Neural crest cell (in vitro differentiated cells): ENCODE data around the gene PHOX2A. TPM values are rescaled to one million over a fixed set of nuclear protein-coding genes. Genes with fewer than 3 reads are reported as not detected.
A peak's percentile ranks its signal among the peaks of the same experiment; 100 is the strongest.
"Not testable (repeated sequence)": the region's sequence is repeated elsewhere in the genome, so short reads cannot be mapped to it uniquely, and the experiment has no call there.

Source experiments
- DNase-seq: peaks from one replicate; pipeline ENCODE4 v3.0.0; 2021; ENCODE audit warnings: low read depth, mixed read lengths, low spot score
- H3K27ac Mint-ChIP-seq: one replicate; pipeline ENCODE4 v1.8.0; 2021; ENCODE audit warnings: mild to moderate bottlenecking, mixed read lengths; ENCODE audit not compliant: unreplicated experiment
- H3K27me3 Mint-ChIP-seq: 2 replicates; pipeline ENCODE4 v1.8.0; 2021; ENCODE audit warnings: low read depth, mild to moderate bottlenecking, mixed read lengths
- H3K36me3 Mint-ChIP-seq: 2 replicates; pipeline ENCODE4 v1.8.0; 2021; ENCODE audit warnings: low read depth, mild to moderate bottlenecking, mixed read lengths
- H3K4me1 Mint-ChIP-seq: 2 replicates; pipeline ENCODE4 v1.8.0; 2021; ENCODE audit warnings: mixed read lengths
- H3K4me3 Mint-ChIP-seq: one replicate; pipeline ENCODE4 v1.8.0; 2021; ENCODE audit warnings: mild to moderate bottlenecking, mixed read lengths
- H3K9me3 Mint-ChIP-seq: 2 replicates; pipeline ENCODE4 v1.8.0; 2021; ENCODE audit warnings: mixed read lengths
- CTCF ChIP-seq: fragments of 200-600 bp; sonication (generic); conservative IDR thresholded peaks from 2 replicates; pipeline ENCODE4 v1.5.0; 2021; ENCODE audit warnings: antibody characterized with exemption, mild to moderate bottlenecking
- total RNA-seq: library from RNA; stranded (reverse); gene quantifications from 2 replicates; pipeline ENCODE4 v1.2.1, GENCODE V29; 2021

Gene PHOX2A
- total RNA-seq, 1 donor from 2014 or later, result 5.6 TPM

GRCh38 chr11:72202571-72202970 is 41.4 kb downstream of the PHOX2A start:
- no peaks in the 10 kb centered on the region for H3K9me3 Mint-ChIP-seq

GRCh38 chr11:72201445-72201844 is 42.5 kb downstream of the PHOX2A start:
- not testable (repeated sequence) for H3K9me3 Mint-ChIP-seq, H3K27ac Mint-ChIP-seq, DNase-seq, H3K36me3 Mint-ChIP-seq, H3K27me3 Mint-ChIP-seq, H3K4me1 Mint-ChIP-seq, H3K4me3 Mint-ChIP-seq

More at GRCh38 chr11:72202571-72202970, 41.4 kb downstream of the PHOX2A start:
- TF ChIP-seq CTCF, result no peak
- Mint-ChIP-seq H3K36me3 (no peaks in the 10 kb centered on the region), H3K4me1 (no peaks in the 10 kb centered on the region), H3K27me3 (no peaks in the 10 kb centered on the region), H3K27ac (no peak overlapping the region), H3K4me3 (no peak overlapping the region)
- DNase-seq, result no peak

- Mint-ChIP-seq H3K27me3 (no peaks in the 10 kb centered on the region), H3K9me3 (no peaks in the 10 kb centered on the region), H3K4me1 (no peaks in the 10 kb centered on the region), H3K4me3 (no peak overlapping the region), H3K36me3 (no peaks in the 10 kb centered on the region), H3K27ac (no peak overlapping the region)
- no peak for DNase-seq
- TF ChIP-seq CTCF, result no peak
These were observed 48.3 kb downstream of the PHOX2A start for GRCh38 chr11:72195518-72196270.

- H3K27ac Mint-ChIP-seq, result peak within 1 kb of the TSS; percentile 84
- no peaks in the 10 kb centered on the region for H3K27me3 Mint-ChIP-seq
- H3K36me3 Mint-ChIP-seq, result no peaks in the 10 kb centered on the region
- no peak for TF ChIP-seq CTCF
- H3K9me3 Mint-ChIP-seq, result no peaks in the 10 kb centered on the region
- no peak for DNase-seq
- no peaks in the 10 kb centered on the region for H3K4me1 Mint-ChIP-seq
- H3K4me3 Mint-ChIP-seq, result no peak within 1 kb of the TSS
These were observed 52.0 kb downstream of the PHOX2A start, which contains the start of gene FOLR1 for GRCh38 chr11:72191961-72192381. Gene FOLR1 (plus strand): TSS chr11:72192140. CDS start chr11:72192174, 34 bp downstream.

- DNase-seq, result no peak
- Mint-ChIP-seq H3K27ac (no peak overlapping the region), H3K4me1 (no peaks in the 10 kb centered on the region), H3K9me3 (no peaks in the 10 kb centered on the region), H3K36me3 (no peaks in the 10 kb centered on the region), H3K4me3 (no peak overlapping the region), H3K27me3 (no peaks in the 10 kb centered on the region)
- no peak for TF ChIP-seq CTCF
These were observed 53.3 kb downstream of the PHOX2A start for GRCh38 chr11:72190631-72191071.
